ENCODE measurements around the gene CCDC177.
A peak's percentile ranks its signal among the peaks of the same experiment; 100 is the strongest.
"Not testable (repeated sequence)": the region's sequence is repeated elsewhere in the genome, so short reads cannot be mapped to it uniquely, and the experiment has no call there.

The CCDC177 gene

DNA sequence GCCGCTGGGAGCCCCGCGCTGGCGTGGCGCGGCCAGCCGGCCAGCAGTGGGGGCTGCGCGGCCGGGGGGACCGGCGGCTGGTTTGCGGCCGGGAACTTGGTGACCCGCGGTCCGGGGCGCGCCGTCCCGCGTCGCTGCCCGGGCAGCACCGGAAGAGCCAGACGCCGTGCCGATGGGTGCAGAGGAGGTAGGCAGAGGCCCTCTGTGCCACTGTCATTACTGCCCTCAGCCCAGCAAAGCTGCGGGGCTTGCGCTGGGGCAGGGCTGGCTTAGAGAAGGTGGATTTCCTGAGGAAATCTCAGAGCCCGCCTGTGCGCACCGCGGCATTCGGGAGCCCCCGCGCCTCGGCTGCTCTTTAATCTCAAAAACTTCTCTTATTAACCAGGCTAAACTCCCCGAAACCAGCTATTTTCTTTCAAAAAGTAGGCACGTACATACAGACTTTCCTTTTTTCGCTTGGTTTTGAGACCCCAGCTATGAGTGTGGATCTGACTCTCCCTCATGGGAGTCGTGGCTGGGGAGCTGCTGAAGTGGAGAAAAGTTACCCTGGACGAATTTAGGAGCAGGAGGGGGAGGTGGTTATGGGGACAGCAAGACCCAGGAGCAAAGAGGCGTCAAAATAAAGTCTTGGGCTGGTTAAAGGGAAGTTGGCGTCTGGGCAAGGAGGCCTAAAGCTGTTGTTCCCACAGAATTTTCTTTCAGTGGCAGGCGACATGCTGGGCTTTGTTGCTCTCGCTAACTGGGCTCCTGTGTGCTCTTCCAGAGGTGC, 37.5 kb upstream of the CCDC177 start:
- H3K27me3 Mint-ChIP-seq: no peaks in the 10 kb centered on the region
- H3K4me3 Mint-ChIP-seq: peak overlapping the region; percentile 80
- H3K9me3 Mint-ChIP-seq: no peaks in the 10 kb centered on the region
- peak overlapping the region; percentile 94 for H3K27ac Mint-ChIP-seq (ENCODE audit: low read depth)
- DNase-seq (ENCODE audit: low spot score in 2 of 2) (peak; percentile 29 to 34), ATAC-seq (replicated peaks; ENCODE audit: extremely low read depth, poor library complexity, severe bottlenecking) (peak; percentile 55)
- H3K4me1 Mint-ChIP-seq: peaks cover 63% of the 10 kb centered on the region
- H3K36me3 Mint-ChIP-seq (ENCODE audit: insufficient read depth): peaks cover 11% of the 10 kb centered on the region

DNA sequence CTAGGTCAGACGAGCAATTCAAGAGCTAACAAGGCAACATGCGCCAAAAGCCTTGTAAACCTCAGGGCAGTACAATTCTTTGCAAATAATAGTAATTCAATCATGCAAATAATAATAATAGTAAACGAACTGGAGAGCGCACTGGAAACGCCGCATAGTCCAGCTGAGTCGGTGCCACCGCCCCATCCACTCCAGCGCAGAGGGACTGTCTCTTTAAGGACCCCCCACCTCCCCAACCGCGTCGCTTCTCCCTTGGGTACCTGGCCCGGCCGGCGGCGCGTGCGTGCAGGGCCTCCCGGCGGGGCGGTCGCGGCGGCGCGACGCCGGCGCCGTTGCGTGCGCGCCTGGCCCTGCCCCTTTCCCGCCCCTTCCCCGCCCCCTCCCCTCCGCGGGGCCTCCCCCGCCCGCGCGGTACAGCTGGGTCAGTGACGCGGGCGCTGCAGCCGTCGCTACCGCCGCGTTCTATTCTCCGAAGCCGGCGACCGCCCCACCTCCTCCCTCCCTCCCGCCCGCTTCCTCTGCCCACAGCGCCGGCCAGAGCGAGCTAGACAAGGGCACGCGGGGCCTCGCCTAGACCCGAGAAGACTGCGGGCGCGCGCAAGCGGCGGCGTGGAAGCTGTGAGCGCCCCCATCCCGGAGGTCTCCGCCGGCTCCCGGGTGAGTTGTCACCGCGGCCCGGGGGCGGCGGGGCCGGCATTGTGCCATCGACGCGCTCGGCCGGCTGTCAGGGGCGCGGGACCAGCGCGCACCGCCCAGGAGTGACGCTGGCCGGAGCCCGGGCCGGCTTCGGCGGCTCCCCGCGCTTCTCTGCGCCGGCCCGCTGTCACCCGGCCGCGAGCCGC, 36.7 kb upstream of the CCDC177 start, which contains the start of gene SUSD6:
SUSD6 (plus strand) TSS at position 425 of the 842 bp plus-strand sequence. CDS start 46,997 bp downstream, outside the sequence.
- ATAC-seq (replicated peaks; ENCODE audit: extremely low read depth, poor library complexity, severe bottlenecking) (peak; percentile 74), DNase-seq (ENCODE audit: low spot score in 2 of 2) (peak; percentile 62 to 77)
- H3K27me3 Mint-ChIP-seq: no peaks in the 10 kb centered on the region
- peak within 1 kb of the TSS; percentile 94 for H3K27ac Mint-ChIP-seq (ENCODE audit: low read depth)
- H3K9me3 Mint-ChIP-seq: no peaks in the 10 kb centered on the region
- peak within 1 kb of the TSS; percentile 80 for H3K4me3 Mint-ChIP-seq
- peaks cover 55% of the 10 kb centered on the region for H3K4me1 Mint-ChIP-seq
- peaks cover 11% of the 10 kb centered on the region for H3K36me3 Mint-ChIP-seq (ENCODE audit: insufficient read depth)

DNA sequence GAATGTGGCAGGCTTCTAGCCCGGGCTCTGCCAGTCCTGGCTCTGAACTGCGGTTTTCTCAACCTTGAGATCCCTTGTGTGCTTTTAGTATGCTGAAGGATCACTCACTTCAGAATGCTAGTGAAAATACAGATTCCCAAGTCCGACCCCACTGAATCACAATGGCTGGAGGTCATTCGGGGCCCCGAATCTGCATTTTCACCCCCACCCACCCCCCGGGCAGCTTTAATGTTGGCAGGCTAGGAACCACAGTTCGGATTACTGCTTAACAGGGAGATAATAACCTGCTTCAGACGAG, 36.2 kb upstream of the CCDC177 start:
- DNase-seq (ENCODE audit: low spot score in 2 of 2) (no peak), ATAC-seq (replicated peaks; ENCODE audit: extremely low read depth, poor library complexity, severe bottlenecking) (no peak)
- H3K9me3 Mint-ChIP-seq: no peaks in the 10 kb centered on the region
- peaks cover 9% of the 10 kb centered on the region for H3K36me3 Mint-ChIP-seq (ENCODE audit: insufficient read depth)
- peak overlapping the region; percentile 71 for H3K27ac Mint-ChIP-seq (ENCODE audit: low read depth)
- H3K4me3 Mint-ChIP-seq: peak overlapping the region; percentile 80
- H3K4me1 Mint-ChIP-seq: peaks cover 49% of the 10 kb centered on the region
- H3K27me3 Mint-ChIP-seq: no peaks in the 10 kb centered on the region

DNA sequence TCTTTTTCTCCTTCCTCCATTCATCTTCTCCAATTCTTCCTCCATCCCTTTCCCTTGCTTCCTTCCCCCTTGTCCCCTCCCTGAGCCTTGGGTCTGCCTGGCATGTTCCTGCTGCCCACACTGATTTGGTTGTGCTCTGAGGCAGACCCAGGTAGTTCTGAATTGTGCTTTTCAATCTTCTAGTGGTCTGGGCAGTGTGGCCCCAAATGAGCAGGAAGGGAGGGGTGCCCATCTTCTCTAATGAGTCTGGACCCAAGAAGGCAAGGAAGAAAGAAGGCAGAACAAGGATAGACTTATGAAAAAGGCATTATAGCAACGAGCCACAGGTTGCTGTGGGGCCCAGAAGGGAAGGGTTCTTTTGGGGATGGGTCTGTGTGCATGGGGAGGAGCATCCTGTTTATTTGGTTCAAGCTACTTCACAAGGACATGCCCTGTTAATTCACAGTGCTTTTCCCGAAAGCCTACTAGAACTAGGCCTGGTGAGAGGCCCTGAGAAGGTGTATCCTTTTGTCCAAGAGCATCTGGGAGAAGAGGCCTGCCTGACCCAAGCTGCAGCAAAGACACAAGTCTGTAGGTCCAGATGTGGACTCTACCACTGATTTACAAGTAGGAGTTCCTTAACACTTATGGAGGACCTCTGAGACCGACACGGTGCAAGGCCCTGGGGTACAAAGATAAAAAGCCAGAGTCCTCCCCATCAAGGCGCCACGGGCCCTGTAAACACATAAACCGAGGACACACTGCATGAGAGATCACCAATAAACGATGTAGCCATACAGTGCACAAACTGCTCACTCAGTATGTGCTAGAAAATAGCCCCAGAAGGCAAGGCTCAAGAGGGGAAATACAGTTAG, 35.6 kb upstream of the CCDC177 start:
- peaks cover 43% of the 10 kb centered on the region for H3K4me1 Mint-ChIP-seq
- H3K36me3 Mint-ChIP-seq (ENCODE audit: insufficient read depth): peaks cover 4% of the 10 kb centered on the region
- H3K9me3 Mint-ChIP-seq: no peaks in the 10 kb centered on the region
- ATAC-seq (replicated peaks; ENCODE audit: extremely low read depth, poor library complexity, severe bottlenecking) (no peak), DNase-seq (ENCODE audit: low spot score in 2 of 2) (no peak)
- peak overlapping the region; percentile 80 for H3K4me3 Mint-ChIP-seq
- peak overlapping the region; percentile 71 for H3K27ac Mint-ChIP-seq (ENCODE audit: low read depth)
- H3K27me3 Mint-ChIP-seq: no peaks in the 10 kb centered on the region

DNA sequence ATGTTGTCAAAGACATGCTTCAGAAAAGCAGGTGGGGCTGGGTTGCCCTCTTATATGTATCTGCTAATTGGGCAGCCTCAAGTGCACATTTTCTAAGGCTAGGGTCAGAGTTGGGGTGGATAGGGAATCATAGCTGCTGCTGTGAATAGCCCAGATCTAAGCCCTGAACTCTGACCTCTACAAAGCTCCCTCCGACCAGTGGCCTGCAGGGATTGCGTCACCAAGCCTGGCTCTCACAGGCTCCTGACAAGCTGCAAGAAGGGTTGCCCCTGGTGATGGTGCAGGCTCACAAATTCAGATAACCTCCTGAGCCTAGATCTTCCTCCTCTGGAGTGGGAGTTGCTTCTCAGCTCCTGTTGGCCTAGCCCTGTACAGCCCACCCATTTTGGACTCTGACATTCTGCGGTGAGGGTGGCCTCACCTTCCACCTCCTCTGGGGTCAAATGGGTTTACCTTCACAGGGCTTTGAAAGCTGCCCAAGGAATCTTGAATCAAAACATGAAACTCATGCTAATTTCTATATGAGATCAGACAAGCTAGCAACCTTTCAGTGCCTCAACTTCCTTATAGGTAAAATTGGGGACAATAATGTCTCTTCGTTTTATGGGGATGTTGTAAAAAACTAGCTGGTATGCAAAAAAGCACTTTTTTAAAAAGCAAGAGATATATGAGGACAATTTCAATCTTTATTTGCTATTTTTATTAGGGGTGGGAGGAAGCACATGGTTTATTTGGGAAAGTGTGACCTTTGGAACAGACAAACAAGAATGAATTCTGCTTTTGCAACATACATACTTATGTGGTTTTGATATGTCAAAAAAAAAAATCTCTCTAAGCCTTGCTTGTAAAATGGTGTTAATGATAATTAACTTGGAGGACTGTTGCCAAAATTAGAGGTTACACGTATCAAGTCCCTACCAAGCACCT, 31.9 kb upstream of the CCDC177 start:
- H3K4me3 Mint-ChIP-seq: no peak overlapping the region
- no peak for ATAC-seq (replicated peaks; ENCODE audit: extremely low read depth, poor library complexity, severe bottlenecking)
- no peak for DNase-seq (ENCODE audit: low spot score in 2 of 2)
- H3K27me3 Mint-ChIP-seq: no peaks in the 10 kb centered on the region
- H3K36me3 Mint-ChIP-seq (ENCODE audit: insufficient read depth): peaks cover 2% of the 10 kb centered on the region
- no peak overlapping the region for H3K27ac Mint-ChIP-seq (ENCODE audit: low read depth)
- H3K9me3 Mint-ChIP-seq: no peaks in the 10 kb centered on the region
- H3K4me1 Mint-ChIP-seq: peaks cover 11% of the 10 kb centered on the region

DNA sequence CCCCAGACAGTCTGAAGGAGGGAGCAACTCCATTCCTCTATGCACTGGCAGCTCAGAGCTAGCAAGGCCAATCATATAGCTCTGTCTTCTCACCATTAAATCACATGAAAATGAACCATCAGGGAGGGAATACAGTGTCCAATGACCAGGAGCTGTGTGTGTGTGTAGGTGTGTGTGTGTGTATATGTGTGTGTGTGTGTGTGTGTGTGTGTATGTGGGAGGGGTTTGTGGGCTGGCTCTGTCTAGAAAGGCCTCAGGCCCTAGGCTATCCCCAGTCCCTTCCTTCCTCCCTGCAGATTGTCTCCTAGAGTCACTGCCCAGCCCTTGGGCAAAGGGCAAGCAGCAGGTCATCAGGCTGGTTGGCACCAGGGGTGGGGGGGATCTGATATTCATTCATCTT, 31.1 kb upstream of the CCDC177 start:
- Mint-ChIP-seq H3K4me1 (peaks cover 8% of the 10 kb centered on the region), H3K9me3 (no peaks in the 10 kb centered on the region), H3K4me3 (no peak overlapping the region), H3K27ac (ENCODE audit: low read depth) (no peak overlapping the region), H3K27me3 (no peaks in the 10 kb centered on the region), H3K36me3 (ENCODE audit: insufficient read depth) (peaks cover 2% of the 10 kb centered on the region)
- no peak for ATAC-seq (replicated peaks; ENCODE audit: extremely low read depth, poor library complexity, severe bottlenecking)
- DNase-seq (ENCODE audit: low spot score in 2 of 2): no peak

DNA sequence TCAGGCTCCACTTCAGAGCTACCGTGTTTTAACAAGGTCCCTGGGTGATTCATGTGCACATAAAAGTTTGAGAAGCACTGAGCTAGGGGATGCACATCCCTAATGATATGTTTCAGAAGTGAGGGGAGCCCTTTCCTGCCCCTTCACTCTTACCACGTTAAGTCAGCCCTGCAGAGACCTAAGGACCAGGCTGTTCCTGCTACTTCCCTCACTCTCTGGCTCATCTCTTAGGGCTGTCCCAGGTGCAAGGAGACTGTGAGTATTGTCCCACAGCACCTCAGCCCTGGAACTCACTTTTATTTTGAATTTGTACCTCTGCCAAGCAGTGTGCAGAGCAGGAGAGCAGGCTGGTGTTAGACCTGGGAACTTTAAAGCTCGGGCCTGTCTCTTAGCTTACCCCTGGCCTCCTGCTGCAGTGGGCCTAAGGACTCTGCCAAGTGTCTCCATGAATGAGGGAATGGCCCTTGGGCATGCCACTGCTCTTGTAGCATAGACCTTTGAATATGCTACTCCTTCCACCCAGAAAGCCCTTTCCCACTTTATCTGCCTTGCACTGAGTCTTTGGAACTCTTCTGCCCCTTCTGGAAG, 25.7 kb upstream of the CCDC177 start:
- H3K36me3 Mint-ChIP-seq (ENCODE audit: insufficient read depth): no peaks in the 10 kb centered on the region
- ATAC-seq (replicated peaks; ENCODE audit: extremely low read depth, poor library complexity, severe bottlenecking) (no peak), DNase-seq (ENCODE audit: low spot score in 2 of 2) (no peak)
- no peak overlapping the region for H3K27ac Mint-ChIP-seq (ENCODE audit: low read depth)
- no peaks in the 10 kb centered on the region for H3K27me3 Mint-ChIP-seq
- no peaks in the 10 kb centered on the region for H3K9me3 Mint-ChIP-seq
- no peak overlapping the region for H3K4me3 Mint-ChIP-seq
- H3K4me1 Mint-ChIP-seq: no peaks in the 10 kb centered on the region

DNA sequence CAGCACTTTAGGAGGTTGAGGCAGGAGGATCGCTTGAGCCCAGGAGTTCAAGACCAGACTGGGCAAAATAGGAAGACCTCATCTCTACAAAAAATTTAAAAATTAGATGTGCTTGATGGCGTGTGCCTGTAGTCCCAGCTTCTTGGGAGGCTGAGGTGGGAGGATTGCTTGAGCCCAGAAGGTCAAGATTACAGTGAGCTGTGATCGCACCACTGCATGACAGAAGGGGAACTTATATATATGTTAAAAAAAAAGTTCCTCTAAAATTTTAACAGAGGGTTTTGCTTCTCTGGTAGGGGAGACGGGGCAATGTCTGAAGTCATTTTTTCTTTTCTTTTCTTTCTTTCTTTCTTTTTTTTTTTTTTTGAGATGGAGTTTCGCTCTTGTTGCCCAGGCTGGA, 24.8 kb upstream of the CCDC177 start:
- H3K4me1 Mint-ChIP-seq; DNase-seq (ENCODE audit: low spot score in 2 of 2); H3K27ac Mint-ChIP-seq (ENCODE audit: low read depth); H3K9me3 Mint-ChIP-seq; ATAC-seq (replicated peaks; ENCODE audit: extremely low read depth, poor library complexity, severe bottlenecking); H3K27me3 Mint-ChIP-seq; H3K36me3 Mint-ChIP-seq (ENCODE audit: insufficient read depth); H3K4me3 Mint-ChIP-seq: not testable (repeated sequence)

DNA sequence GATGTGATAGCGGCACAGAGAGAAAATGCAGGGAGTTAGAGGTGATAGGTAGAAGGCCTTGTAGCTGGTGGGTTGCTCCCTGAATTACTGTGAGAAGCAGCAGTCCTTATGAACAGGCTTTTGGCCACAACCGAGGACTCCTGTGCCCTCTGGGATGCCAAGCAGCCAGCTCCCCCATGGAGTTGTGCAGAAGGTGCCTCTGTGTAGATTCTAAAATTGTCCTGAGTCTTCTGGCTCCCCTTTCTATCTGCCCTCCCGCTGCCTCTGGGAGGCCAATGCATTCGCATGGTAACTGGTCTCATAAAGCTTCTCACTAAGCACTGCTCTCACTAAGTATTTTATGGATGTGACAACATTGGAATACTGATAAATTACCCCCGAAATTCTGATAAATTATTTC, 20.7 kb upstream of the CCDC177 start:
- H3K4me3 Mint-ChIP-seq: no peak overlapping the region
- peaks cover 7% of the 10 kb centered on the region for H3K27me3 Mint-ChIP-seq
- ATAC-seq (replicated peaks; ENCODE audit: extremely low read depth, poor library complexity, severe bottlenecking): no peak
- no peaks in the 10 kb centered on the region for H3K36me3 Mint-ChIP-seq (ENCODE audit: insufficient read depth)
- DNase-seq (ENCODE audit: low spot score in 2 of 2): no peak
- no peaks in the 10 kb centered on the region for H3K4me1 Mint-ChIP-seq
- no peaks in the 10 kb centered on the region for H3K9me3 Mint-ChIP-seq
- no peak overlapping the region for H3K27ac Mint-ChIP-seq (ENCODE audit: low read depth)

DNA sequence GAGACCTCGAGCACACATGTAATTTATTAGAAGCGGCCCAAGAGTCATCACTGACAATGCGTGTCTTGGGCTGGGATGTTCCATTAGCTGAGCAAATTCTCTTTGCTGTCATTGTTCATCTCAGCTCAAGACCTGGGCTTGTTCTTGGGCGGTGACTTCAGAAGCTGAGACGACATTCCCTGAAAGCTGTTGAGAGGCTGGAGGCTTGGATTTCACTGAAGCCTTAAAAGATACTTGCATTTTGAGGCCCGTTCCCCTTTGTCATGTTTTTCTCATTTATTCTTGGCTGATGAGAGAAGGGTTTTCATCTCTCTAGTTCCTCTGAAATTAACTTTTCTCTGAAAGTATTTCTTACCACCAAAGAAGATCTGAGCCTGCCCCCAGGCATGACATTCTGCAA, 20.2 kb upstream of the CCDC177 start:
- H3K9me3 Mint-ChIP-seq: no peaks in the 10 kb centered on the region

DNA sequence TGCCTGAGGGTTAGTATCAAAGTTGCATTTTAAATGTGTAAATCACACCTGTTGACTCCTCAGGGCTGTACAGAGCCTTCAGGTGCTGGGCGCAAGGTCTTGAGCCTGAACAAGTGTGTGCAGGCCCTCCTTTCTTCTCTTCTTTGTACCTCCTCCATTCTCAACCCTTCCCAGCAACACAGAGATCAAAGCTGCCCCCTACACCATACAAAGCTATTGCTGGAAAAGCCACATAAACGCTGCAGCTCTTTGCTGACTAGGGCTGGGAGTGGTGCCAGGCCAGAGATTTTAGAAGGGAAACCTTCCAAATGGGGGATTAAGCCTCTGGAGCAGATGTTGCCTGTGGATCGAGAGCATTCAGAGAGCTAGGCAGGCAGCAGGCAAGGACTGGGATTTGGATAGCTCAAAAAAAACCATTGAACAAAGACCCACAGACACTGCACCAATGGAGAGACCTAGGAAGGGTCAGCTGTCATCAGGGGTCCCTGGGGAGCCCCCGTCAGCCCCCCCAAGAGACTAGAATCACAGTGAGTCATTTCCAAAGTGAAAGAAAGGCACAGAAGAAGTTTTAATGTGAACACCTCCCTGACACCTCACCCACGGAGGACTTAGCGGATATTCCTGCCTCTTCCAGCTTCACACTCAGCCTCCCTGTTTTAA, 18.5 kb upstream of the CCDC177 start:
- no peaks in the 10 kb centered on the region for H3K4me1 Mint-ChIP-seq
- peaks cover 7% of the 10 kb centered on the region for H3K27me3 Mint-ChIP-seq
- no peaks in the 10 kb centered on the region for H3K36me3 Mint-ChIP-seq (ENCODE audit: insufficient read depth)
- no peak overlapping the region for H3K4me3 Mint-ChIP-seq
- H3K27ac Mint-ChIP-seq (ENCODE audit: low read depth): no peak overlapping the region
- DNase-seq (ENCODE audit: low spot score in 2 of 2): no peak
- H3K9me3 Mint-ChIP-seq: no peaks in the 10 kb centered on the region
- no peak for ATAC-seq (replicated peaks; ENCODE audit: extremely low read depth, poor library complexity, severe bottlenecking)

More for the DNA sequence above, 20.2 kb upstream of the CCDC177 start:
- no peak overlapping the region for H3K27ac Mint-ChIP-seq (ENCODE audit: low read depth)
- no peaks in the 10 kb centered on the region for H3K4me1 Mint-ChIP-seq
- no peak for DNase-seq (ENCODE audit: low spot score in 2 of 2)
- H3K36me3 Mint-ChIP-seq (ENCODE audit: insufficient read depth): no peaks in the 10 kb centered on the region
- no peak for ATAC-seq (replicated peaks; ENCODE audit: extremely low read depth, poor library complexity, severe bottlenecking)
- no peak overlapping the region for H3K4me3 Mint-ChIP-seq
- H3K27me3 Mint-ChIP-seq: peaks cover 7% of the 10 kb centered on the region
